ENCODE measurements around the gene GBGT1. TPM values are rescaled to one million over a fixed set of nuclear protein-coding genes. Genes with fewer than 3 reads are reported as not detected.

GBGT1 gene
- polyA plus RNA-seq, 4 donors: 1.8 to 3.3 (median 2.4) TPM

- no peak for DNase-seq (ENCODE audit: low read depth in 4 of 4, low spot score in 3 of 4)
Measured at GRCh38 chr9:133129001-133129795, 34.5 kb downstream of the GBGT1 start.

GRCh38 chr9:133128152-133128551 is 35.6 kb downstream of the GBGT1 start:
- no peak for DNase-seq (ENCODE audit: low read depth in 4 of 4, low spot score in 3 of 4)

GRCh38 chr9:133127340-133127981 is 36.3 kb downstream of the GBGT1 start:
- no peak for DNase-seq (ENCODE audit: low read depth in 4 of 4, low spot score in 3 of 4)

GRCh38 chr9:133126697-133127339 is 36.9 kb downstream of the GBGT1 start:
- no peak for DNase-seq (ENCODE audit: low read depth in 4 of 4, low spot score in 3 of 4)

- DNase-seq (ENCODE audit: low read depth in 4 of 4, low spot score in 3 of 4): no peak
Measured at GRCh38 chr9:133125941-133126696, 37.6 kb downstream of the GBGT1 start.

- no peak for DNase-seq (ENCODE audit: low read depth in 4 of 4, low spot score in 3 of 4)
Measured at GRCh38 chr9:133124907-133125275, 38.8 kb downstream of the GBGT1 start.

- no peak for DNase-seq (ENCODE audit: low read depth in 4 of 4, low spot score in 3 of 4)
Measured at GRCh38 chr9:133124123-133124906, 39.4 kb downstream of the GBGT1 start.

- DNase-seq (ENCODE audit: low read depth in 4 of 4, low spot score in 3 of 4): no peak
Measured at GRCh38 chr9:133122935-133123611, 40.6 kb downstream of the GBGT1 start.

- no peak for DNase-seq (ENCODE audit: low read depth in 4 of 4, low spot score in 3 of 4)
Measured at GRCh38 chr9:133122605-133122934, 41.1 kb downstream of the GBGT1 start.

- DNase-seq (ENCODE audit: low read depth in 4 of 4, low spot score in 3 of 4): no peak
Measured at GRCh38 chr9:133121915-133122550, 41.7 kb downstream of the GBGT1 start.

- peak in 3 of 4 donors; percentile 68 to 72 (median 69) for DNase-seq (ENCODE audit: low read depth in 4 of 4, low spot score in 3 of 4)
Measured at GRCh38 chr9:133121198-133121914, 42.4 kb downstream of the GBGT1 start, which contains the start of gene RALGDS. Gene RALGDS (minus strand): TSS chr9:133121240. CDS start chr9:133121154, 86 bp downstream.

GRCh38 chr9:133120501-133121197 is 43.1 kb downstream of the GBGT1 start:
- DNase-seq (ENCODE audit: low read depth in 4 of 4, low spot score in 3 of 4): no peak

GRCh38 chr9:133119846-133120500 is 43.7 kb downstream of the GBGT1 start:
- no peak for DNase-seq (ENCODE audit: low read depth in 4 of 4, low spot score in 3 of 4)

GRCh38 chr9:133119103-133119845 is 44.4 kb downstream of the GBGT1 start:
- DNase-seq (ENCODE audit: low read depth in 4 of 4, low spot score in 3 of 4): no peak

GRCh38 chr9:133118568-133118967 is 45.1 kb downstream of the GBGT1 start:
- no peak for DNase-seq (ENCODE audit: low read depth in 4 of 4, low spot score in 3 of 4)

GRCh38 chr9:133118179-133118520 is 45.6 kb downstream of the GBGT1 start:
- no peak for DNase-seq (ENCODE audit: low read depth in 4 of 4, low spot score in 3 of 4)

All from right renal pelvis (tissue), 4 donors.